GM21619 (cell line): Measurements from ENCODE around the gene NTMT1.
"Not testable (repeated sequence)": the region's sequence is repeated elsewhere in the genome, so short reads cannot be mapped to it uniquely, and the experiment has no call there.

Experiments used
- ATAC-seq: cut with Tn5 transposase; IDR thresholded peaks from one replicate; pipeline ENCODE4 v1.9.1; 2021; ENCODE audit not compliant: unreplicated experiment

NTMT1 gene

GRCh38 chr9:129635099-129636065 lies 9.4 kb downstream of the NTMT1 start:
- ATAC-seq: no peak

GRCh38 chr9:129636343-129636742 lies 10.4 kb downstream of the NTMT1 start:
- not testable (repeated sequence) for ATAC-seq

GRCh38 chr9:129637102-129637501 lies 11.1 kb downstream of the NTMT1 start:
- no peak for ATAC-seq

- no peak for ATAC-seq
These were observed 11.9 kb downstream of the NTMT1 start for GRCh38 chr9:129637673-129638439.

GRCh38 chr9:129639034-129639630 lies 13.2 kb downstream of the NTMT1 start:
- no peak for ATAC-seq

- ATAC-seq: no peak
These were observed 13.8 kb downstream of the NTMT1 start for GRCh38 chr9:129639756-129640085.

GRCh38 chr9:129640086-129640870 lies 14.3 kb downstream of the NTMT1 start:
- ATAC-seq: no peak

GRCh38 chr9:129640871-129641749 lies 15.1 kb downstream of the NTMT1 start:
- peak; percentile 5 for ATAC-seq

- ATAC-seq: peak; percentile 86
These were observed 16.0 kb downstream of the NTMT1 start, which contains the start of gene ASB6 for GRCh38 chr9:129641750-129642585. TSS of gene ASB6 (minus strand) at chr9:129642151. CDS start at chr9:129641999, 152 bp downstream.

GRCh38 chr9:129643706-129644105 lies 17.7 kb downstream of the NTMT1 start:
- no peak for ATAC-seq

- no peak for ATAC-seq
These were observed 18.4 kb downstream of the NTMT1 start for GRCh38 chr9:129644365-129644764.

- no peak for ATAC-seq
These were observed 18.9 kb downstream of the NTMT1 start for GRCh38 chr9:129644902-129645301.

GRCh38 chr9:129646252-129646651 lies 20.3 kb downstream of the NTMT1 start:
- ATAC-seq: no peak

- no peak for ATAC-seq
These were observed 20.7 kb downstream of the NTMT1 start for GRCh38 chr9:129646654-129647053.

GRCh38 chr9:129647635-129648034 lies 21.7 kb downstream of the NTMT1 start:
- no peak for ATAC-seq

GRCh38 chr9:129648092-129648763 lies 22.3 kb downstream of the NTMT1 start:
- no peak for ATAC-seq

GRCh38 chr9:129648764-129649115 lies 22.8 kb downstream of the NTMT1 start:
- ATAC-seq: no peak
